ENCODE results near the gene DYNLL2.
"Not testable (repeated sequence)": the region's sequence is repeated elsewhere in the genome, so short reads cannot be mapped to it uniquely, and the experiment has no call there.

Gene DYNLL2

DNA sequence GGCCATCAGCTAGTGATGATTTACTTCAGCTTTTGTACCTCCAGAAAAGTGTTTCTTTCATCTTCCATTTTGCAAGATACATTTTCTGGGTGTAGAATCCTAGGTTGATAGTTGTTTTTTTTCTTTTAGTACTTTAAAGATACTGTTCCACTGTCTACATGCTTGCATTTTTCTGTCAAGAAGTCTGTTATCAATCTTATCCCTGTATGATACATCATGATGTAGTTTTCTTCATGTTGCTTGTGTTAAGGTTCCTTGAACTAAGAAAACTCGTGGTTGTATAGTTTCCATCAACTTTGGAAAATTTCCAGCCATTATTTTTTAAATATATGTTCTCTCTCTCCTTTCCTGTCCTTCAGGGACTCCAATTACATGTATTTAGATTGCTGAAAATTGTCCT, 24.1 kb downstream of the DYNLL2 start:
- no peak for DNase-seq (ENCODE audit: low read depth)

DNA sequence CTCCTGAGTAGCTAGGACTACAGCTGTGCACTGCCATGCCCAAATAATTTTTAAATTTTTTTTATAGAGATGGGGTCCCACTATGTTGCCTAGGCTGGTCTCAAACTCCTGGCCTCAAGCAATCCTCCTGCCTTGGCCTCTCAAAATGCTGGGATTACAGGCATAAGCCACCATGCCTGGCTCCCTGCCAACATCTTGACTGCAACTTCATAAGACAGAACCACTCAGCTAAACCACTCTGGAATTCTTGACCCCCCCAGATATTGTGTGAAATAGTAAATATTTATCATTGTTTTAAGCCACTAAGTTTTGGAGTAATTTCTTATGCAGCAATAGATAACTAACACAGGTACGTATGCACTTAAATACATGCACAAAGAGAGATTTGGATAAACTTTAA, 26.0 kb downstream of the DYNLL2 start:
- no peak for DNase-seq (ENCODE audit: low read depth)

DNA sequence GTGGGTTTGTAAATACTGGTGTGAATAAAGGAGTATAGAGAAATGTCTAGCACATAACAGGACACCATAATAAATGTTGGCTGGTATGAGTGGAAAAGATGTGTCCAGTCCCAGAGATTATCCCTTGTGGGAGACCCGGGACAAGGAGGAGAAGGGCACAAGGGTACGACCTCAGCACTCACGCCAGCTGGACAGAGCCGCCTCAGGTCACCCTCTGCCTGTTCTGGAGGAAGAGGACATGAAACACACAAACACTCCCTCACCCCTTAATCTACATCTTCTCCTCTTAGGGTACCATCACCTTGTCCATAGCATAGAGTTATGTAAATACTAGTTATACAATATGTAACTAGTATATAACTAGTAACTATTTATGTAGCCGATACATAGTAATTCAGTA, 26.8 kb downstream of the DYNLL2 start:
- DNase-seq (ENCODE audit: low read depth) = no peak

DNA sequence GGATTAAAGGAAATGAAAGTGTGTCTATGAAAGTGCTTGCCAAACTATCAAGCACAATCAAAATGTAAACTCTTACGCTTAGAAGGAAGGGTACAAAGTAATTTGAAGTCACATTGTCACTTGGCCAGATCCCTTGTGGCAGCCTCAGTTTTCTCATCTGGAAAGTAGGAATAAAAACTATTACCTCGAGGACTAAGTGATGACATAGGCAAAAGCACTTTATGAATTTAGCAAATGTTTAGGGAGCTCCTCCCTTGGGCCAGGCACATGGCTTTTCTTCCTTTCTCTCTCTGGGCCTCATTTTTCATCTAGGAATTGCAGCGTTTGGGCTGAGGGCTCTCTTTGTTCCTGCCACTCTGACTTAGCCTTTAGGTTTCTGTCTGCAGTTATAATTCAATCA, 28.5 kb downstream of the DYNLL2 start:
- no peak for DNase-seq (ENCODE audit: low read depth)

DNA sequence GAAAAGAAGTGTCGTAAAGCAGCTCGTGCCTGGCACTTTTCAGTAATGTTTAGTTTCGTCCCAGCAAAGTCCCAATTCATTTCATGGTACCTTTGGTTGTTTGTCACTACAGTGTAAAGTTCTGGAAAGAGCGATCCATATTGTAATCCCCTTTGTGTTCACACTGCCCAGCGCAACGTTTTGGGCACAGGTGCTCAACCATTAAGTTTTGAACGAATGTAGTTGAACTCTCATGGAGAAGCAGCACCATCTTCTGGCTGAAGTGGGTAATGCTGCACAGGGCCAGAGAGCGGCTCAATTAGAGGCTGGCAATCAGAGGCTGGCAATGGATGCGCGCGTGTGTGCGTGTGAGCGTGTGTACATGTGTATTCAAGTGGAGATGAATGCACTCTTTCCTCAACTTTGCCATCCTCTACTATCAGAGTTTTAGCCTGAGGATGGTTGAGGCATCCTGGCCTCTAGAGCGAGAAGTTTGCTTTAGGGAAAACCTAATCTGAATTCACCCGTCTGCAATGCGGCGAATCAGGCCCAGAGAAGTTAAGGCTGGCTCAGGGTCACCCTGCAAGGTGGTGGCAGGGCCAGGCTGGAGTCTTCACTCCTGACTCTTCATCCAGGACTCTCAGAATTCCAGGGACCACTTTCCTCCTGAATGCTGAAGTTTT, 29.9 kb downstream of the DYNLL2 start:
- DNase-seq (ENCODE audit: low read depth) = peak; percentile 49

DNA sequence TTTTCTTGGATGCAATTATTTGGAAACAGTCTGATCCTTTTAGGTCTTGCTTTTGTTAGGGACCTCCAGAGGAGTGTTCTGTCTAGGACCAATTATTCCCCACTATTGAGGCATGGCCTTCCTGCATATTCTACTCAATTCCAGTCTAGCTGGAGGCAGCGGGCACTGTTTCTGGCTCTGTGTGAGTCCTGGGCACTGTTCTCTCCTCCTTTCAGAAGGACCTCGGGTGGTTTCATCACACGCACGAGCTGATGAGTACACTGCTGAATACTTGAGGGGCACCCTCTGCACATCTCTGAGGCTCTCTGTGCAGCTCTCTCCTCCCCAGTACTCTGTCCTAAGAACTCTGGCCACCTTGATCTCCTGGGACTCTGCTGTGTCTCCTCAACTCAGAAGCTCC, 30.7 kb downstream of the DYNLL2 start:
- no peak for DNase-seq (ENCODE audit: low read depth)

DNA sequence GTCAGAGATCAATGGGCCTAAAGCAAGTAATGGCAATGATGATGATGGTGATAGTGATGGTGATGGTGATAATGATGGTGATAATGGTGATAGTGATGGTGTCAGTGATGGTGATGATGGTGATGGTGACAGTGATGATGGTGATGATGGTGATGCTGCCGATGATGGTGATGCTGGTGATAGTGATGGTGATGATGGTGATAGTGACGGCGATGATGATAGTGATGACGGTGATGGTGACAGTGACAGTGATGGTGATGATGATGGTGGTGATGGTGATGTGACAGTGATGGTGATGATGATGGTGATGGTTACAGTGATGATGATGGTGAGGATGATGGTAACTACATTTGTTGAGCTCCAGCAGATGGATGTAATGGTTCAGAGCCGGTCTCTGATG, 34.2 kb downstream of the DYNLL2 start:
- DNase-seq (ENCODE audit: low read depth) = no peak

DNA sequence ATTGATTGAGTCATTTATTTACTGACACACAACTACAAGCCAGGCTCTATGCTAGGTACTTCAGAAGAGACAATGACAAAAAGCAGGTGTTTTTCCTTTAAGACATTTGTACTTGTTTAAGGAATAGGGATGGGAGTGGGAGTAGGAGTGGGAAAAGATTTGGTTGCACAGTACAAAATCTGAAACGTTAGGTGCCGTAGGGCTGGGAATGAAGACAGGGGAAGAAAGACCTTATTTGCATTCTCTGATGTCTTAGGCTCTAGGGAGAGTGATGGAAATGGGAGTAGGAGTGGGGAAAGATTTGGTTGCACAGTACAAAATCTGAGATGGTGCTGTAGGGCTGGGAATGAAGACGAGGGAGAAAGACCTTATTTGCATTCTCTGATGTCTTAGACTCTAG, 36.3 kb downstream of the DYNLL2 start:
- no peak for DNase-seq (ENCODE audit: low read depth)

DNA sequence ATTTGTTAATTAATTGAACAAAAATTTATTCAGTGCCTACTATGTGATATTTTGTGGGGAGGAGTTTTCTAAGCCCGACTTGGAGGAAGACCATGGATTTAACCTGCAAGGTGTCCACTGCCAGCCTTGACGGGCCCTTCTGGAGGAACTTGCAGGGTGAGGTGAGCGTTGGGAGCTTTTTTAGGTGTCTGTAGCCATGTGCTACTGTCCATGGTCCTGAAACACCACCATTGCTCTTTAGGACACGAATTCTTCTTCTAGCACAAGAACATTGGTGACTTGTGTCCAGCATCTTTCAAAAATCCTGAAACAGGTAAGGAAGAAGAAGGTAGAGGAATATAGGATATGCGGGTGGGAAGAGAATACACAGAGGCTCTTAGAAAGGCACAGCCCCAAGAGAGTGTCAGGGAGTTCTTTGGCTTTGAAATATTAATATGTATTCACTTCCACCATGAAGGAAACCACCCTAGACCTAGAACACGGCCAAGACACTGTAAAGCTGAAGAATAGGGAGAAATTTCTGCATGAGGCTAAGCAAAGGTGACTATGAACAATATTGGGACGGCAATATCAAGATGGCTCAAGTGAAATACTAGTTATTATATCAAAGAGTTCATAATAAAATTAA, 37.1 kb downstream of the DYNLL2 start:
- peak; percentile 33 for DNase-seq (ENCODE audit: low read depth)

DNA sequence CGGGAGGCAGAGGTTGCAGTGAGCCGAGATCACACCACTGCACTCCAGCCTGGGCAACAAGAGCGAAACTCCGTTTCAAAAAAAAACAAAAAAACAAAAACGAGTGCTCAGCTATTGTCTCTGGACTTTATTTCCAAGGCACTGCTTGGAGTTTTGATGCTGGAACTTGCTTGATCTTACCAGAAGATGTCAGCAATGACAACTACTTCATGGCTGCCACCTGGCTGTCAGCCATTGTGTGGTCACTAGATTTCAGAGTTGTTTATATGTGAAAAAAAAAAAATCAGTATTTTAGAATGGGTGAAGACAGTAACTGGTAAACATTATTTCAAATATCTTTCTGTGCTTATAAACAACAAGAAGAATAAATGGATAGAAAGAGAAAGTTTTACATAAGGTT, 38.7 kb downstream of the DYNLL2 start:
- no peak for DNase-seq (ENCODE audit: low read depth)

DNA sequence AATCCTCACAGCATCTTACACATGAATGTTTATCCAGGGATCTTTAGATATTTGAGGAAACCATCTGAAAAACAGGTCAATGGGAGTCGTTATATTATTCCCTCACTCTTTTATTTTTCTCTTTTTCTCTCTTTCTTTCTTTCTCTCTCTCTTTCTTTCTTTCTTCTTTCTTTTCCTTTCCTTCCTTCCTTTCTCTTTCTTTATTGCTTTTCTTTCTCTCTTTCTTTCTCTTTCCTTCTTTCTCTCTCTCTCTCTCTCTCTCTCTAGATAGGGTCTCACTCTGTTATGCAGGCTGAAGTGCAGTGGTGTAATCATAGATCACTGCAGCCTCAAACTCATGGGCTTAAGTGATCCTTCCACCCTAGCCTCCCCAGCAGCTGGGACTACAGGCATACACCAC, 44.6 kb downstream of the DYNLL2 start:
- DNase-seq (ENCODE audit: low read depth) = no peak

DNA sequence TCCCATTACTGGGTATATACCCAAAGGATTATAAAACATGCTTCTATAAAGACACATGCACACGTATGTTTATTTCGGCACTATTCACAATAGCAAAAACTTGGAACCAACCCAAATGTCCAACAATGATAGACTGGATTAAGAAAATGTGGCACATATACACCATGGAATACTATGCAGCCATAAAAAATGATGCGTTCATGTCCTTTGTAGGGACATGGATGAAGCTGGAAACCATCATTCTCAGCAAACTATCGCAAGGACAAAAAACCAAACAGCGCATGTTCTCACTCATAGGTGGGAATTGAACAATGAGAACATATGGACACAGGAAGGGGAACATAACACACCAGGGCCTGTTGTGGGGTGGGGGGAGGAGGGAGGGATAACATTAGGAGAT, 49.5 kb downstream of the DYNLL2 start:
- DNase-seq (ENCODE audit: low read depth) = not testable (repeated sequence)

DNA sequence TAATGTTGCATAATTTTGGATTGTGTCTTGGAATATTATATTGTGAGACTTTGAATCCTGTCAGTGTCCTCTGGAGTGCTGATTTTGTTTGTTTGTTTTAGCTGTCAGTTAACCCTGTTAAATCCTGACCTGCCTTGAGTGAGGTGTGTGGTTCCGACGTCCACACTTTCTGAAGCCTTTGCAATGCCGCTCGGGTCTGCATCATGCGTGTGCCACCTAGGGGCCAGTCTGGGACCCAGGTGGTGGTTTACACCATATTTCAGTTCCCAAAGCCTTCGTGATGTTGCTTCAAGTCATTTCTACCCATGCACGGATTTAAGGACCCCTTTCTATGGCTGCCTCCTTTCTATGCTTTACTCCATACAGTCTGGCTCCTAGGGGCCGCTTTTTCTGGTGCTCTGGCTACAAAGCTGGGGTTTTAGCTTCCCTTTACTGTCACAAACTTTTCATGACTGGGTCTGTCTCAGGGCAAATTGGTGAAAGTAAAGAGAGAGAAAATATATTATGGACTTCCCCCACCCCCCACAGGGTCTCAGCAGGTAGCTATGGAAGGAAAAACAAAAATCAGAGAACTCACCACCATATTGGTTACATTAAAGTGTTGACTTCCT, 53.6 kb downstream of the DYNLL2 start:
- DNase-seq (ENCODE audit: low read depth) = no peak

DNA sequence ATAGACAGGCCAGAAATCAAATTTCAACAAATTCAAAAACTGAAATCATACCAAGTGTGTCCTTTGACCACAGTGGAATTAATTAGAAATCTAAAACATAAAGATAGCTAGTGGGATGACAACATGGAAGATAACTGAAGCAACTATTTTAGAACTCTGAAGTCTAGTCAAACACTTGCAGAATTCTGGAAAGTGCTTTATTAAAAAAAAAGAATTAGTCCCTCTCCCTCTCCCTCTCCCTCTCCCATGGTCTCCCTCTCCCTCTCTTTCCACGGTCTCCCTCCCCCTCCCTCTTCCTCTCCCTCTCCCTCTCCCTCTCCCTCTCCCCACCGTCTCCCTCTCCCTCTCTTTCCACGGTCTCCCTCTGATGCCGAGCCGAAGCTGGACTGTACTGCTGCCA, 58.3 kb downstream of the DYNLL2 start:
- DNase-seq (ENCODE audit: low read depth) = no peak

DNA sequence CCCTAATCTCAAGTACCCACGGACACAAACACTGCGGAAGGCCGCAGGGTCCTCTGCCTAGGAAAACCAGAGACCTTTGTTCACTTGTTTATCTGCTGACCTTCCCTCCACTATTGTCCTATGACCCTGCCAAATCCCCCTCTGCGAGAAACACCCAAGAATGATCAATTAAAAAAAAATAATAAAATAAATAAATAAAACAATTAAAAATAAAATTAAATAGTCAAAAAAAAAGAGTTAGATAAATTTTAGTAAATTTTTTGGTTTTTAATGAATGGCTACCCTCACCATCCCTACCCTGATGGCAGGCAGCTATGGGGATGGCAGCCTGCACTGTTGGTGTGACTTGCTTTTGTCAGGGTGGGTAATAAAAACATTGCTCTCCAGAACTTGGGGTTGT, 60.1 kb downstream of the DYNLL2 start:
- not testable (repeated sequence) for DNase-seq (ENCODE audit: low read depth)

DNA sequence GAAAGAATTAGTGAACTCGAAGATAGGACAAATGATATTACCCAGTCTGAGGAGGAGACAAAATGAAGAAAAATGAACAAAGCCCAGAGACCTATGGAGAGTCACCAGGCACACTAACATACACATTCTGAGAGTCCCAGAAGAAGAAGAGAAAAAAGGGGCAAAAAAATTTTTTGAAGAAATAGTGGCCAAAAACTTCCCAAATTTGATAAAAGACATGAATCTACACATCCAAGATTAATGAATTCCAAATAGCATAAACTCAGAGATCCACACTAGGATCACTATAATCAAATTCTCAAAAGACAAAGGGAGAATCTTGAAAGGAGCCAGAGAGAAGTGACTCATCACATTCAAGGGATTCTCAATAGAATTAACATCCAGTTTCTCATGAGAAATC, 61.6 kb downstream of the DYNLL2 start:
- DNase-seq (ENCODE audit: low read depth) = no peak
